Spinal cord (tissue), 10 donors: ENCODE results near the gene RELCH. TPM values are rescaled to one million over a fixed set of nuclear protein-coding genes. Genes with fewer than 3 reads are reported as not detected.
A peak's percentile ranks its signal among the peaks of the same experiment; 100 is the strongest.

Experiments
- DNase-seq, 6 donors: peaks; one replicate each; pipeline versions ENCODE4 v3.0.0 to v3.0.0-alpha.2; 2013 to 2015; ENCODE audit warnings: low spot score in 6 of 6, low read depth in 4 of 6
- H3K27ac ChIP-seq: one replicate; pipeline ENCODE4 v1.5.1; 2013; ENCODE audit warnings: low read depth, low read length, control low read depth
- H3K27me3 ChIP-seq: one replicate; pipeline ENCODE4 v1.6.1; 2013; ENCODE audit warnings: low read length; ENCODE audit not compliant: control insufficient read depth, insufficient read depth
- H3K36me3 ChIP-seq: one replicate; pipeline ENCODE4 v1.6.1; 2013; ENCODE audit warnings: low read length; ENCODE audit not compliant: control insufficient read depth, insufficient read depth
- H3K4me1 ChIP-seq: one replicate; pipeline ENCODE4 v1.6.1; 2013; ENCODE audit warnings: low read length; ENCODE audit not compliant: control insufficient read depth, insufficient read depth
- H3K4me3 ChIP-seq: one replicate; pipeline ENCODE4 v1.5.1; 2013; ENCODE audit warnings: low read depth, low read length, control low read depth
- H3K9me3 ChIP-seq: one replicate; pipeline ENCODE4 v1.6.1; 2013; ENCODE audit warnings: low read length; ENCODE audit not compliant: control insufficient read depth, insufficient read depth
- WGBS: methylation state at CpG from one replicate; pipeline ENCODE4 v1.1.5; 2013; ENCODE audit warnings: missing lambda C conversion rate; ENCODE audit not compliant: insufficient coverage; 5-methylcytosine and 5-hydroxymethylcytosine counted together
- polyA plus RNA-seq, 2 donors: library from polyadenylated mRNA; unstranded; fragments of 120-200 nt; gene quantifications; one replicate each; pipeline ENCODE4 v1.2.1, GENCODE V29; 2013; ENCODE audit not compliant: insufficient read length in 2 of 2
- total RNA-seq, 2 donors: library from RNA; depleted of rRNA in 1 of 2; stranded (reverse); fragments of 120-200 nt in 1 of 2; fragments of >200 nt in 1 of 2; gene quantifications; one replicate each; pipeline versions ENCODE4 v1.2.3 to v1.2.4, GENCODE V29; 2013 to 2014
- donor health status: healthy.

RELCH gene
- total and polyA plus RNA-seq, 4 donors, result 29.5 to 76.3 (median 34.7) TPM

DNA sequence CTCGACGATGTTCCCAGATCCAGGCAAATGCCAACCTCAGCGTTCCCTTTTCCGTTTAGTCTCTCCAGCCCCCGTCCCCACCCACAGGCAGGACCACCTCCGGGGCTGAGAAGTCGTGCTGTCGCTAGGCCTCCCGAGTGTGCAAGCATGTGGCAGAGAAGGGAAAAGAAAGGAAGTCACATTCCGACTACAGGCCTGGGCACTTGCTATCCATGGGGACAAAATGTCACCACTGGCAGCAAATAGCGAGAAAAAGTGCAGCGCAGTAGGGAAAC lies 619 bp upstream of the RELCH start:
- Histone ChIP-seq H3K27me3 (no peaks in the 10 kb centered on the region), H3K4me3 (peak overlapping the region; percentile 99), H3K4me1 (peaks cover 5% of the 10 kb centered on the region), H3K9me3 (no peaks in the 10 kb centered on the region), H3K36me3 (no peaks in the 10 kb centered on the region), H3K27ac (peak overlapping the region; percentile 92)
- WGBS, result 0% methylated on average over 7 of the region's 12 CpGs
- DNase-seq, result peak in 4 of 6 donors; percentile 10 to 77 (median 54)

DNA sequence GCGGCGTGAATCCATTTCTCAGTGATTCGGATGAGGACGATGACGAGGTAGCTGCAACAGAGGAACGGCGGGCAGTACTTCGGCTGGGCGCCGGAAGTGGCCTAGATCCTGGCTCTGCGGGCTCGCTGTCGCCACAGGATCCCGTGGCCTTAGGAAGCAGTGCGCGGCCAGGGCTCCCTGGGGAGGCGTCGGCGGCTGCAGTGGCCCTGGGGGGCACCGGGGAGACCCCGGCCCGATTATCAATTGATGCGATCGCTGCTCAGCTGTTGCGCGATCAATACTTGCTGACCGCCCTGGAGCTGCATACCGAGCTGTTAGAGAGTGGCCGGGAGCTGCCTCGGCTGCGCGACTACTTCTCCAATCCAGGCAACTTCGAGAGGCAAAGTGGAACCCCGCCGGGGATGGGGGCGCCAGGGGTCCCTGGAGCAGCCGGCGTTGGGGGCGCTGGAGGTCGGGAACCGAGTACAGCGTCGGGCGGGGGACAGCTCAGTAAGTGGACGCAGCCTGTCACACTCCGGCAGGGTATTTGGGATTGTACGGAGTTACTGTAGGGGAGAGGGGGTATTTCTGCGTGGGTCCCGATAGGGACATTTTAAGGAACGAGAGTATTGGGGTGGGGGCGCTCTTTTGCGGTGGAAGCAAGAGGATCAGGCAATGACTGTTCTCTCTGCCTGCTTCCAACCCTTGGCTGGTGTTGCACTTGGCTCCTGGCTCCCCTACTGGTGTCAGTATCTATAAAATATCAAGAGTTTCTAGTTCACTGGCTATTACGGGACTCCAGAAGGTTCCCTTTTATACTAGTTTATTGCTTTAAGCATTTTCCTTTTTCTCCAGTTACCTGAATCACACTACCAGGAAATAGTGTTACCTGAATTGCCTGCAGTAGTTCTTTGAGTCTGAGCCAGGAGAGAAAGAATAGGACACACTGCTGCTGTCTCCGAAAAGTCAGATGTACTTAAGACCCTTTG lies 772 bp downstream of the RELCH start:
- peaks cover 5% of the 10 kb centered on the region for H3K4me1 ChIP-seq
- DNase-seq, result peak; percentile 2 to 71 (median 12)
- H3K27ac ChIP-seq, result peak overlapping the region; percentile 93
- H3K9me3 ChIP-seq, result no peaks in the 10 kb centered on the region
- under 1% methylated on average over 50 of the region's 54 CpGs for WGBS
- H3K4me3 ChIP-seq, result peak overlapping the region; percentile 99
- H3K36me3 ChIP-seq, result no peaks in the 10 kb centered on the region
- no peaks in the 10 kb centered on the region for H3K27me3 ChIP-seq

DNA sequence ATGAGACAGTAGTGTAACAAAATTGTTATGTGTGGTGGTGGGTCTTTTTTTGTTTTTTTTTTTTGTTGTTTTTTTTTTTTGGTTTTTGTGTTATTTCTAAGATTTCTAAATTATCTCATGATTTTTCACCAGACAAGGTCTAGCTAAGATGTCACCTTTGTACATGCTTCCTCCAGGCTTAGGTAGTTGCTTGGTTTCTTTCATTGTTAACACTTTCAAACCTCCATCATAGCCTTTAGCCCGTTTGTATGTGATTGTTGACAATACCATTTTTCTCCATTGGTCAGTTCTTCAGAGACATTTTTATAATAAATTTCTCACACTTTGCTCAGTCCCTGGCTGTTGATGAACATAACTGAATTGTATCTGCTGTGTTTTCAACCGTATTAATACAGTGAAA lies 2.2 kb downstream of the RELCH start:
- H3K36me3 ChIP-seq, result no peaks in the 10 kb centered on the region
- peaks cover 5% of the 10 kb centered on the region for H3K4me1 ChIP-seq
- H3K27me3 ChIP-seq, result no peaks in the 10 kb centered on the region
- WGBS, result no CpG with 5 or more reads among the region's 2 CpGs
- peak overlapping the region; percentile 99 for H3K4me3 ChIP-seq
- no peak for DNase-seq
- H3K9me3 ChIP-seq, result no peaks in the 10 kb centered on the region
- no peak overlapping the region for H3K27ac ChIP-seq

DNA sequence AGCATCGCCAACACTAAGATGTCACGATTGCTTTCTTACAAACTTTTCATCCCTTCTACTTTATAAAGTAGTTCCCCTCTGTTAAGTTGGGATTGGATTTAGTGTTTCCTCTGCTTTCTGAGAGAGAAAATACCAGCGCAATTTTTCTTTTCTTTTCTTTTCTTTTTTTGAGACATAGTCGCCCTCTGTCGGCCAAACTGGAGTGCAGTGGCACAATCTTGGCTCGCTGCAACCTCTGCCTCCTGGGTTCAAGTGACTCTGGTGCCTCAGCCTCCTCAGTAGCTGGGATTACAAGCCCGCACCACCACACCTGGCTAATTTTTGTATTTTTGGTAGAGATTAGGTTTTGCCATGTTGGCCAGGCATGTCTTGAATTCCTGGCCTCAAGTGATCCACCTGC lies 9.0 kb downstream of the RELCH start:
- H3K27ac ChIP-seq, result no peak overlapping the region
- H3K4me1 ChIP-seq, result no peaks in the 10 kb centered on the region
- no peak for DNase-seq
- no peak overlapping the region for H3K4me3 ChIP-seq
- no CpG with 5 or more reads among the region's 7 CpGs for WGBS
- H3K36me3 ChIP-seq, result no peaks in the 10 kb centered on the region
- no peaks in the 10 kb centered on the region for H3K27me3 ChIP-seq
- no peaks in the 10 kb centered on the region for H3K9me3 ChIP-seq

DNA sequence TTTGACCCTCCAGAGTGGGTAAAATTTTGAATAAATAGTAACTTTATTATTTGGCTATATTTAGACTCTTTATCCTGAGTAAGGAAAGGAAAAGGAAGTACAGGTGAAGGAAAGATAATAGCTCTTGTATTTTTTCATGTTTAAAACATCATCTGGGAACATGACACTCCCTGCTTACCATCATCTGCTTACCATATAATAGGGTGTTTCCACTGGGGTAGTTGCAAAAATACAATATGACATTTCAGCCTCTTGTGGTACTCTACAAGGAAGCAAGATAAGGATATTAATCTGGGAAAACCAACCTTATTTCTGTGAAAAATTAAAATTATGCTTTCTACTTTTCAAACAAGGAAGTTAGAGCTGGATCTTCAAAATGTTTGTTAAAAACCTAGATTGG lies 9.9 kb downstream of the RELCH start:
- no peak overlapping the region for H3K27ac ChIP-seq
- no peaks in the 10 kb centered on the region for H3K4me1 ChIP-seq
- H3K27me3 ChIP-seq, result no peaks in the 10 kb centered on the region
- DNase-seq, result no peak
- H3K9me3 ChIP-seq, result no peaks in the 10 kb centered on the region
- H3K36me3 ChIP-seq, result no peaks in the 10 kb centered on the region
- no peak overlapping the region for H3K4me3 ChIP-seq

DNA sequence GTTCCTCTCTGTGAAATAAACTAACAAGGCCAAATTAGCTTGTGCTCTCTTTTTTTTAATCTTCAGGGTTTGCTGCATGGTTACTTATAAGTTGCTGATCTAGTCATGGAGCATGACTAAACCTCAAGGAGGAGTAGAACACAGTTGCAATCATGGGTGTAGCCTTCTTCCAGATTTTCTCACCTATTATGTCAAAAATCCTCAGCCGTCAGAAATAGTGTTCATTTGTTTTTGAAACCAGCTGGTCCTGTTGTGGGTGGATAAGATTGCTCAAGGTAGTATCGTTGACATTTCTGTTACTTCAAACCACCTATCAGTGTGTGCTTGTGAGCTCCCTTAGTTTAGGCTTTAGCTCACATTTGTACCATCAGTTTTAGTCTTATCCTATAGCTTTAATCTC lies 11.2 kb downstream of the RELCH start:
- DNase-seq, result no peak
- Histone ChIP-seq H3K9me3 (no peaks in the 10 kb centered on the region), H3K27ac (no peak overlapping the region), H3K4me3 (no peak overlapping the region), H3K36me3 (no peaks in the 10 kb centered on the region), H3K4me1 (no peaks in the 10 kb centered on the region), H3K27me3 (no peaks in the 10 kb centered on the region)
- no CpG with 5 or more reads among the region's 2 CpGs for WGBS

DNA sequence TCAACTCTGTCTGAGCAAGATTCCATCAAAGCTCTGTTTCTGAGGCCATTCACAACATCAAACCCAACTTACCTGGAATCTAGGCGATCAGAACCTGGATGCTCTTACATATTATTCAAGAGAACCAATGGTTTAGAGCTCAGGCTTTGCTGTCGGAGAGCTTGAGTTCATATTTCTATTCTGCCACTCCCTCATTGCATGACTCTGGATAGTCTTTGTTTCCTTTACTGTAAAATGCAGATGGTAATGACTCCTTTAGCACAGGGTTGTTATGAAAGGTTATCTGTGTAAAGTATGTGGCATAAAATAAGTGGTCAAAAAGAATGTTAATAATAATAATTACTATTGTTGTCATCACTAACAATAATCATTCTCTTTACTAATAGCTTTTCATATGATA lies 12.6 kb downstream of the RELCH start:
- no peaks in the 10 kb centered on the region for H3K9me3 ChIP-seq
- H3K36me3 ChIP-seq, result no peaks in the 10 kb centered on the region
- 100% methylated on average over 1 of the region's 2 CpGs for WGBS
- no peak overlapping the region for H3K4me3 ChIP-seq
- no peaks in the 10 kb centered on the region for H3K27me3 ChIP-seq
- no peaks in the 10 kb centered on the region for H3K4me1 ChIP-seq
- DNase-seq, result no peak
- no peak overlapping the region for H3K27ac ChIP-seq

GRCh38 chr18:62200121-62200914 lies 13.3 kb downstream of the RELCH start:
- Histone ChIP-seq H3K27me3 (no peaks in the 10 kb centered on the region), H3K4me3 (no peak overlapping the region), H3K27ac (no peak overlapping the region), H3K4me1 (no peaks in the 10 kb centered on the region), H3K9me3 (no peaks in the 10 kb centered on the region), H3K36me3 (no peaks in the 10 kb centered on the region)
- WGBS, result no CpG with 5 or more reads among the region's 3 CpGs
- no peak for DNase-seq

- no CpG with 5 or more reads among the region's 1 CpG for WGBS
- Histone ChIP-seq H3K4me1 (no peaks in the 10 kb centered on the region), H3K9me3 (no peaks in the 10 kb centered on the region), H3K4me3 (no peak overlapping the region), H3K27me3 (no peaks in the 10 kb centered on the region), H3K36me3 (no peaks in the 10 kb centered on the region), H3K27ac (no peak overlapping the region)
- no peak for DNase-seq
Observed at GRCh38 chr18:62201870-62202269, 14.8 kb downstream of the RELCH start.

GRCh38 chr18:62205824-62206223 lies 18.8 kb downstream of the RELCH start:
- no peak for DNase-seq
- peaks cover 2% of the 10 kb centered on the region for H3K9me3 ChIP-seq
- no peak overlapping the region for H3K27ac ChIP-seq
- no peaks in the 10 kb centered on the region for H3K4me1 ChIP-seq
- no peaks in the 10 kb centered on the region for H3K36me3 ChIP-seq
- 67% methylated on average over 1 of the region's 4 CpGs for WGBS
- no peak overlapping the region for H3K4me3 ChIP-seq
- no peaks in the 10 kb centered on the region for H3K27me3 ChIP-seq
